Epithelial cell of proximal tubule (primary cell): ENCODE data around the gene PIWIL4. TPM values are rescaled to one million over a fixed set of nuclear protein-coding genes. Genes with fewer than 3 reads are reported as not detected.

ENCODE experiments used
- DNase-seq: peaks from one replicate; pipeline ENCODE4 v3.0.0-alpha.2; 2011; ENCODE audit warnings: low read depth
- H3K4me3 ChIP-seq: 2 replicates; pipeline ENCODE4 v1.5.1; 2011; ENCODE audit warnings: low read depth, mild to moderate bottlenecking, low read length
- CTCF ChIP-seq: conservative IDR thresholded peaks from 2 replicates; pipeline ENCODE4 v1.5.1; 2012; ENCODE audit warnings: low read depth, mild to moderate bottlenecking, low read length
- total RNA-seq: library from RNA; depleted of rRNA; stranded (reverse); fragments of >200 nt; gene quantifications from 2 replicates; pipeline ENCODE4 v1.2.3, GENCODE V29; 2015

PIWIL4 gene
- total RNA-seq, 1 donor from 2014 or later = 1.2 TPM

GRCh38 chr11:94537031-94537600 lies 30.1 kb upstream of the PIWIL4 start:
- H3K4me3 ChIP-seq = no peak overlapping the region
- no peak for TF ChIP-seq CTCF
- DNase-seq = no peak

- no peak for TF ChIP-seq CTCF
- H3K4me3 ChIP-seq = no peak overlapping the region
- DNase-seq = no peak
Measured at GRCh38 chr11:94539420-94539819, 27.7 kb upstream of the PIWIL4 start.

DNA sequence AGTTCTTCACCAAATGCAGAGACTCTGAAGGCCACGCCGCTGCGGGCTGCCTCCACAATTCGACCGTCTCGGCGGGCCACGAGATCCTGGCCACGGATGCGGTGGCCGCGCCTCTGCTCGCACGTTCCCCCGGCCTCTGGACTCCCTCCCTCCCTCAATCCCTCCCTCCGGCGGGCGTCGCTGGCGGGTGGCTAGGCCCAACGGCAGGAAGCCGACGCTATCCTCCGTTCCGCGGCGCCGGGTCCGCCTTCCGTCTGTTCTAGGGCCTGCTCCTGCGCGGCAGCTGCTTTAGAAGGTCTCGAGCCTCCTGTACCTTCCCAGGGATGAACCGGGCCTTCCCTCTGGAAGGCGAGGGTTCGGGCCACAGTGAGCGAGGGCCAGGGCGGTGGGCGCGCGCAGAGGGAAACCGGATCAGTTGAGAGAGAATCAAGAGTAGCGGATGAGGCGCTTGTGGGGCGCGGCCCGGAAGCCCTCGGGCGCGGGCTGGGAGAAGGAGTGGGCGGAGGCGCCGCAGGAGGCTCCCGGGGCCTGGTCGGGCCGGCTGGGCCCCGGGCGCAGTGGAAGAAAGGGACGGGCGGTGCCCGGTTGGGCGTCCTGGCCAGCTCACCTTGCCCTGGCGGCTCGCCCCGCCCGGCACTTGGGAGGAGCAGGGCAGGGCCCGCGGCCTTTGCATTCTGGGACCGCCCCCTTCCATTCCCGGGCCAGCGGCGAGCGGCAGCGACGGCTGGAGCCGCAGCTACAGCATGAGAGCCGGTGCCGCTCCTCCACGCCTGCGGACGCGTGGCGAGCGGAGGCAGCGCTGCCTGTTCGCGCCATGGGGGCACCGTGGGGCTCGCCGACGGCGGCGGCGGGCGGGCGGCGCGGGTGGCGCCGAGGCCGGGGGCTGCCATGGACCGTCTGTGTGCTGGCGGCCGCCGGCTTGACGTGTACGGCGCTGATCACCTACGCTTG lies 23.2 kb upstream of the PIWIL4 start, which contains the start of gene FUT4:
Gene FUT4 (plus strand): TSS at position 227 of the 951 bp plus-strand sequence. CDS start 213 bp downstream, at position 440.
- TF ChIP-seq CTCF = no peak
- no peak for DNase-seq

GRCh38 chr11:94544646-94545263 lies 22.4 kb upstream of the PIWIL4 start:
- no peak for DNase-seq
- no peak for TF ChIP-seq CTCF
- peak overlapping the region; percentile 62 for H3K4me3 ChIP-seq

More for the DNA sequence above, 23.2 kb upstream of the PIWIL4 start, which contains the start of gene FUT4:
- peak within 1 kb of the TSS; percentile 62 for H3K4me3 ChIP-seq

- no peak for DNase-seq
- H3K4me3 ChIP-seq = peak overlapping the region; percentile 62
- TF ChIP-seq CTCF = no peak
Measured at GRCh38 chr11:94545264-94546161, 21.7 kb upstream of the PIWIL4 start.

DNA sequence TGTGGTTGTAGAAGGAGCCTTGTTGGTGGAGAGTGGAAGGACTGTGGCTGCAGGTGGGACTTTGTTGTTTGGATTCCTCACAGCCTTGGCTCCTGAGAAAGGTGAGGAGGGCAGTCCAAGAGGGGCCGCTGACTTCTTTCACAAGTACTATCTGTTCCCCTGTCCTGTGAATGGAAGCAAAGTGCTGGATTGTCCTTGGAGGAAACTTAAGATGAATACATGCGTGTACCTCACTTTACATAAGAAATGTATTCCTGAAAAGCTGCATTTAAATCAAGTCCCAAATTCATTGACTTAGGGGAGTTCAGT lies 21.1 kb upstream of the PIWIL4 start:
- no peak for DNase-seq
- H3K4me3 ChIP-seq = peak overlapping the region; percentile 62

More for the DNA sequence above, 21.1 kb upstream of the PIWIL4 start:
- no peak for TF ChIP-seq CTCF
